ENCODE data around the gene HDAC7. TPM values are rescaled to one million over a fixed set of nuclear protein-coding genes. Genes with fewer than 3 reads are reported as not detected.

The HDAC7 gene
- total and polyA plus RNA-seq, 2 experiments from 2014 or later: 41.3 to 60.1 TPM

GRCh38 chr12:47743311-47743860 lies 76.3 kb downstream of the HDAC7 start (continued):
- TF ChIP-seq, protein P1, sequence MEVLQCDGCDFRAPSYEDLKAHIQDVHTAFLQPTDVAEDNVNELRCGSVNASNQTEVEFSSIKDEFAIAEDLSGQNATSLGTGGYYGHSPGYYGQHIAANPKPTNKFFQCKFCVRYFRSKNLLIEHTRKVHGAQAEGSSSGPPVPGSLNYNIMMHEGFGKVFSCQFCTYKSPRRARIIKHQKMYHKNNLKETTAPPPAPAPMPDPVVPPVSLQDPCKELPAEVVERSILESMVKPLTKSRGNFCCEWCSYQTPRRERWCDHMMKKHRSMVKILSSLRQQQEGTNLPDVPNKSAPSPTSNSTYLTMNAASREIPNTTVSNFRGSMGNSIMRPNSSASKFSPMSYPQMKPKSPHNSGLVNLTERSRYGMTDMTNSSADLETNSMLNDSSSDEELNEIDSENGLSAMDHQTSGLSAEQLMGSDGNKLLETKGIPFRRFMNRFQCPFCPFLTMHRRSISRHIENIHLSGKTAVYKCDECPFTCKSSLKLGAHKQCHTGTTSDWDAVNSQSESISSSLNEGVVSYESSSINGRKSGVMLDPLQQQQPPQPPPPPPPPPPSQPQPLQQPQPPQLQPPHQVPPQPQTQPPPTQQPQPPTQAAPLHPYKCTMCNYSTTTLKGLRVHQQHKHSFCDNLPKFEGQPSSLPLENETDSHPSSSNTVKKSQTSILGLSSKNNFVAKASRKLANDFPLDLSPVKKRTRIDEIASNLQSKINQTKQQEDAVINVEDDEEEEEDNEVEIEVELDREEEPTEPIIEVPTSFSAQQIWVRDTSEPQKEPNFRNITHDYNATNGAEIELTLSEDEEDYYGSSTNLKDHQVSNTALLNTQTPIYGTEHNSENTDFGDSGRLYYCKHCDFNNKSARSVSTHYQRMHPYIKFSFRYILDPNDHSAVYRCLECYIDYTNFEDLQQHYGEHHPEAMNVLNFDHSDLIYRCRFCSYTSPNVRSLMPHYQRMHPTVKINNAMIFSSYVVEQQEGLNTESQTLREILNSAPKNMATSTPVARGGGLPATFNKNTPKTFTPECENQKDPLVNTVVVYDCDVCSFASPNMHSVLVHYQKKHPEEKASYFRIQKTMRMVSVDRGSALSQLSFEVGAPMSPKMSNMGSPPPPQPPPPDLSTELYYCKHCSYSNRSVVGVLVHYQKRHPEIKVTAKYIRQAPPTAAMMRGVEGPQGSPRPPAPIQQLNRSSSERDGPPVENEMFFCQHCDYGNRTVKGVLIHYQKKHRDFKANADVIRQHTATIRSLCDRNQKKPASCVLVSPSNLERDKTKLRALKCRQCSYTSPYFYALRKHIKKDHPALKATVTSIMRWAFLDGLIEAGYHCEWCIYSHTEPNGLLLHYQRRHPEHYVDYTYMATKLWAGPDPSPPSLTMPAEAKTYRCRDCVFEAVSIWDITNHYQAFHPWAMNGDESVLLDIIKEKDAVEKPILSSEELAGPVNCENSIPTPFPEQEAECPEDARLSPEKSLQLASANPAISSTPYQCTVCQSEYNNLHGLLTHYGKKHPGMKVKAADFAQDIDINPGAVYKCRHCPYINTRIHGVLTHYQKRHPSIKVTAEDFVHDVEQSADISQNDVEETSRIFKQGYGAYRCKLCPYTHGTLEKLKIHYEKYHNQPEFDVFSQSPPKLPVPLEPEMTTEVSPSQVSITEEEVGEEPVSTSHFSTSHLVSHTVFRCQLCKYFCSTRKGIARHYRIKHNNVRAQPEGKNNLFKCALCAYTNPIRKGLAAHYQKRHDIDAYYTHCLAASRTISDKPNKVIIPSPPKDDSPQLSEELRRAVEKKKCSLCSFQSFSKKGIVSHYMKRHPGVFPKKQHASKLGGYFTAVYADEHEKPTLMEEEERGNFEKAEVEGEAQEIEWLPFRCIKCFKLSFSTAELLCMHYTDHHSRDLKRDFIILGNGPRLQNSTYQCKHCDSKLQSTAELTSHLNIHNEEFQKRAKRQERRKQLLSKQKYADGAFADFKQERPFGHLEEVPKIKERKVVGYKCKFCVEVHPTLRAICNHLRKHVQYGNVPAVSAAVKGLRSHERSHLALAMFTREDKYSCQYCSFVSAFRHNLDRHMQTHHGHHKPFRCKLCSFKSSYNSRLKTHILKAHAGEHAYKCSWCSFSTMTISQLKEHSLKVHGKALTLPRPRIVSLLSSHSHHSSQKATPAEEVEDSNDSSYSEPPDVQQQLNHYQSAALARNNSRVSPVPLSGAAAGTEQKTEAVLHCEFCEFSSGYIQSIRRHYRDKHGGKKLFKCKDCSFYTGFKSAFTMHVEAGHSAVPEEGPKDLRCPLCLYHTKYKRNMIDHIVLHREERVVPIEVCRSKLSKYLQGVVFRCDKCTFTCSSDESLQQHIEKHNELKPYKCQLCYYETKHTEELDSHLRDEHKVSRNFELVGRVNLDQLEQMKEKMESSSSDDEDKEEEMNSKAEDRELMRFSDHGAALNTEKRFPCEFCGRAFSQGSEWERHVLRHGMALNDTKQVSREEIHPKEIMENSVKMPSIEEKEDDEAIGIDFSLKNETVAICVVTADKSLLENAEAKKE (CRISPR knock-in tag; IDR thresholded peaks at IDR 0.05): no peak
- TF ChIP-seq EZH2phosphoT487 (IDR thresholded peaks at IDR 0.05; ENCODE audit: unreplicated experiment) (no peak), POLR2AphosphoS5 (IDR thresholded peaks at IDR 0.05; ENCODE audit: low read depth) (no peak), EZH2 (IDR thresholded peaks at IDR 0.05; ENCODE audit: low read depth, unreplicated experiment) (no peak)

DNA sequence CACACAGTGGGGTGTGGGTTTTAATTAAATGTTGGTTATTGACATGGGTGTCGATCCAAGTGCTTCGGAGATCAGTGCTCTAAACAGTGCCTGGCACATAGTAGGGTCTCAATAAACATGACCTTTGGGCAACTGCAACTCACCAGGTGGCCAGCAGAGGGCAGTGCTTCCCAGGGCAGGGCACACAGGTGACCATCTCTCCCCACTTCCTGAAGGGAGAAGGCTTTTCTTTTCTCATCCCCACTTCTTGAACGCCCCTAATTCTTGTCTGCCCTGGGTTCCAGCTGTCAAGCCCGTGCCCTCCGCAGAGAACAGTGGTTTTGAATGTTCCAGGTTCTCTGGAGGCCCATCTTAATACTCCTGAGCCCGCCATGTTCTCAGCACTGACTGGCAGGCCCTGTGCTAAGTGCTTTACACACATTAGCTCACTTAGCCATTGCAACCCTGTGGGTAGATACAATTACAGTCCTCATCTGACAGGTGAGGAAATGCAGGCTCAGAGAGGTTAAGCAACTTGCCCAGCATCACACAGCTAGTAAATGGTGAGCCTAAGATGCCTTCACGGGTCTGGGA lies 77.4 kb downstream of the HDAC7 start:
- H3K27ac ChIP-seq (ENCODE audit: low read depth): no peak overlapping the region
- H3K36me3 Mint-ChIP-seq (ENCODE audit: low read depth): no peaks in the 10 kb centered on the region; the same call in 2 of the 3 replicates
- no peak overlapping the region for H2AFZ ChIP-seq
- no peaks in the 10 kb centered on the region; the same call in 2 of the 3 replicates for H3K9me3 Mint-ChIP-seq
- ATAC-seq: peak; percentile 49
- no peaks in the 10 kb centered on the region for H4K20me1 ChIP-seq (replicated peaks; ENCODE audit: insufficient read depth)
- H3K27me3 ChIP-seq (ENCODE audit: insufficient read depth): no peaks in the 10 kb centered on the region
- H3K9me2 ChIP-seq (ENCODE audit: insufficient read depth): no peaks in the 10 kb centered on the region
- peaks cover 26% of the 10 kb centered on the region for H3K27me3 Mint-ChIP-seq (ENCODE audit: insufficient read depth, low read depth, poor library complexity)
- peak; percentile 79 for DNase-seq (ENCODE audit: low spot score)
- H3K4me3 ChIP-seq: no peak overlapping the region
- H3K4me1 ChIP-seq (ENCODE audit: insufficient read depth): 0 out of 2 replicates have a peak, but pooled peaks cover 4% of the 10 kb centered on the region
- no peak for TF ChIP-seq POLR2AphosphoS5 (IDR thresholded peaks at IDR 0.05; ENCODE audit: low read depth)
- TF ChIP-seq, protein P2, sequence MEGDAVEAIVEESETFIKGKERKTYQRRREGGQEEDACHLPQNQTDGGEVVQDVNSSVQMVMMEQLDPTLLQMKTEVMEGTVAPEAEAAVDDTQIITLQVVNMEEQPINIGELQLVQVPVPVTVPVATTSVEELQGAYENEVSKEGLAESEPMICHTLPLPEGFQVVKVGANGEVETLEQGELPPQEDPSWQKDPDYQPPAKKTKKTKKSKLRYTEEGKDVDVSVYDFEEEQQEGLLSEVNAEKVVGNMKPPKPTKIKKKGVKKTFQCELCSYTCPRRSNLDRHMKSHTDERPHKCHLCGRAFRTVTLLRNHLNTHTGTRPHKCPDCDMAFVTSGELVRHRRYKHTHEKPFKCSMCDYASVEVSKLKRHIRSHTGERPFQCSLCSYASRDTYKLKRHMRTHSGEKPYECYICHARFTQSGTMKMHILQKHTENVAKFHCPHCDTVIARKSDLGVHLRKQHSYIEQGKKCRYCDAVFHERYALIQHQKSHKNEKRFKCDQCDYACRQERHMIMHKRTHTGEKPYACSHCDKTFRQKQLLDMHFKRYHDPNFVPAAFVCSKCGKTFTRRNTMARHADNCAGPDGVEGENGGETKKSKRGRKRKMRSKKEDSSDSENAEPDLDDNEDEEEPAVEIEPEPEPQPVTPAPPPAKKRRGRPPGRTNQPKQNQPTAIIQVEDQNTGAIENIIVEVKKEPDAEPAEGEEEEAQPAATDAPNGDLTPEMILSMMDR (conservative IDR thresholded peaks at IDR 0.05; ENCODE audit: low read depth in 2 of 2): peak; percentile 98 to 99
- H3K27ac Mint-ChIP-seq: no peak overlapping the region
- H3K36me3 ChIP-seq (ENCODE audit: insufficient read depth): no peaks in the 10 kb centered on the region
- H3K79me2 ChIP-seq (replicated peaks; ENCODE audit: insufficient read depth): no peaks in the 10 kb centered on the region
- no peak overlapping the region for H3K4me3 Mint-ChIP-seq
- H3K4me2 ChIP-seq: no peak overlapping the region
- peaks cover 40% of the 10 kb centered on the region for H3K4me1 Mint-ChIP-seq
- no peaks in the 10 kb centered on the region for H3F3A ChIP-seq (replicated peaks; ENCODE audit: low read depth)

Measured in GM23338 (cell line).